NCI-H1417 treated with DMSO at 0.1 percent for 48 hours (cell line): ENCODE results near the gene KIF6.
"Not testable (repeated sequence)": the region's sequence is repeated elsewhere in the genome, so short reads cannot be mapped to it uniquely, and the experiment has no call there.

ENCODE experiments used
- DNase-seq: peaks from one replicate; lab custom pipeline; 2025; lab: John Stamatoyannopoulos, UW

Gene KIF6

DNA sequence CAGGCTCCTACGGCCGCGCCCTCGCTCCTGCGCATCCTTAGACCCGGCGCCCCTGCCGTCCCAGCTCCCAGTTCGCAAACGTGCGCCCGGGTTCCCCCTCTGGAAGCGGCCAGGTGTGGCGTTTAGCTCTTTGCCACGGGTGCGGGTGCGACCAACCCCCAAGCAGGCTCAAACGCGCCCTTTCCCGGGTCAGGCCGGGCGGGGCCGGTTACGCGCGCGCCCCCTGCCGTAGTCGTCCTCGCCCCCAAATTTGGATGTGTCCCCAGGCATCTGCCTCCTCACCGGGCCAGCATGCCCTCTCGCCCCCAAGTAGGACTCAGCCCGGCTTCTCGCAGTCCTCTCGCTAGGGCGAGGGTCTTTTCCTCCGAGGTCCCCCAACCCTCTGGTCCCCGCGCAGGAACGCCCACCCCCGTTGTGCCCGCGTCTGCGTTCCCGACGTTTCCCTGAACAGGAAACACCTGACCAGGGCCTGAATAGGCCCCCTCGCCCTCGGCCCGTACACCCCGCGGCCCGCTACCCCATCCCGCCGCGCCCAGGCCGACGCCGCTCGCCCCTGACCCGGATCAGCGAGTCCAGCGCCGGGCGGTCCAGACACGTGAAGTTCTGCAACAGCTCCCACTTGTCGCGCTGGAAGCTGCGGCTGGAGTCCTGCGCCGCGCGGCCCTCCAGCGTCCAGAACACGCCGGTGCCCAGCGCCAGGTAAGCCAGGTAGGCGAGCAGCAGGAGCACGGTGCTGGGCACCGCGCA lies 411.5 kb downstream of the KIF6 start:
- no peak for DNase-seq

DNA sequence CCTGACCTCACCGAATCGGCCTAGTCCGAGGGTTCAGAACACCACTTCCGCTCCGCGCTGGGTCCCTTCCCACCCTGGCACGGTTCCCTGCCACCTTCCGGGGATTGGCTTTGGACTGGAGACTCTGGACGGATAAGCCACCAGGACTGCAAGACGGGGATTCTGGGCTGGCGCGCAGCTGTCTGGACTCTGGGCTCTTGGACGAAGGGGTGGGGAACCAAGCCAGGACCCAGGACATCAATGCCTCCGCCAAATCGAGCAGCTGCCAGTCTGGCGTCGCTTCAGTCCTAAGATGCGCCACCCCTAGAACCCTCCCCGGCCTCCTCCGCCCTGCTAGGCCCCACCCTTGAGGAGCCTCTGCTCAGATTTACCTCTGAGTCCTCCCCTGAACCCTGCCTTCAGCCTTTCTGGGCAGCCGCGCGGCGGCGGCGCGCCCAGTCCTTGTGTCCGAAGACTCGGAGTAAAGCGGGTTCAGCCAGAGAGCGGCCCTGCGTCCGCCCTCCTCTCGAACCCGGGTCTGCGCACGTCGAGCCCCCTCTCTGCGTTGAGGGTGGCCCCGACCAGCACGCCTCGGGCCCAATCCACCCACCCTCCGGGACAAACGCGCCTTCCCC lies 412.2 kb downstream of the KIF6 start:
- DNase-seq, result no peak

DNA sequence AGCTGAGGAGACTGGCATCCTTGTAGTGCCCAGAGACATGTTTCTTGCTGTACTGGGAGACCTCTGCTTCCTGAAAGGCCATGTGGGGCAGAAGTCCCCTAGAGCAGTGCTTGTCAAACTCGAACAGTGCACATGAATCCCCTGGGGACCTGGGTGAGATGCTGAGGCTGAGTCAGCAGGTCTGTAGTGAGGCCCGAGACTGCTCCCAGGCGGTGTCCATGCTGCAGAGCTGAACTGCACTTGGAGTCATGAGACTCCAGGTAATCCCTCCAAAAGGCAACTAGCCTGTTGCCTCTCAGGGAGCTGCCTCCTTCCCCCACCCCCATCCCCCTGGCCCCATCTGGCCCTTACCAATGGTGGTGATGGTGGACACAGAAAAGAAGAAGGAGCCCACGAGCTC lies 414.7 kb downstream of the KIF6 start:
- no peak for DNase-seq

DNA sequence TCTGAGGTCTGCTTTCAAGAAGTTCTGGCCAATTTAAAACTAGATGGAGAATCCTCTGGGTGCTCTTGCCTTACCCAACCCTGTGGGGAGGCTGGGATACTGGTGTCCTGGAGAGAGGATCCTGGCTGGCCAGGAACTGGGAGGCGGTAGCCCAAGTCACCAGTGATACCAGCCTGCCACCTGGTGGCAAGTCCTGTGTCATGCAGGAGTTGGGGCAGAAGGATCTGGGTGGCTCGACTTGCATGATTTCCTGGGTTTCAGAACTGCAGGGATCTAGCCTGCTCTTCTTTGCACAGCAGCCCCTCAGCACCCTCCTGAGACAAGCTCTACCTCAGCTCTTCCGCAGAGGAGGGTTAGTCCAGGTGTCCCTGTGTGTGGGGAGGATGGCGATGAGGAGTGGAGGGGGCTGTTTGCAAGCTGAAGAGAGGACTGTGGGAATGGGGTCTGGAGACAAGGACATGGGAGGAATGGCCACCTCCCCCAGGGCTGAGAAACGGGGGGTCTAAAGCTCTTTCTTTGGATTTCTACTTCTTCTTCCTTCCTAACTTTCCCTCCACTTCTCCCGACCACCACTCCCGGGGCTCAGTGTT lies 415.2 kb downstream of the KIF6 start:
- no peak for DNase-seq

DNA sequence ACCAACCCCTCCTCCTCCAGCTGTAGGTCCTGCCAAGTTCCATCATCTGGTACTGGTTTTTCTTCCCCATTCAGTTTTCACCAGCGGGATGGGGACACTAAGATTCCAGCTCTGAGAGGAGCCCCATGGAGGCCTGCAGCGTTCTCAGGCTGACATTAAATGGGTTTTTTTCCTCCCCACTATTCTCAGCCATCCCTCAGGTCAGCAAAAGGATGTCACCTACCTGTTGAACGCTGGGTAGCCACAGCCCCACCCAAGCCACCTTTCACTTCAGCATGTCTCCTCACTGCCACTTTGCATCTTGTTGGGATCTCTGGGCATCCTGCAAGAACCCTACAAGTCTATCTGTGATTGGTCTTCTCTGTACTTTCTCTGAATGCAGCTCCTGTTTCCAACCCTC lies 417.7 kb downstream of the KIF6 start:
- no peak for DNase-seq

DNA sequence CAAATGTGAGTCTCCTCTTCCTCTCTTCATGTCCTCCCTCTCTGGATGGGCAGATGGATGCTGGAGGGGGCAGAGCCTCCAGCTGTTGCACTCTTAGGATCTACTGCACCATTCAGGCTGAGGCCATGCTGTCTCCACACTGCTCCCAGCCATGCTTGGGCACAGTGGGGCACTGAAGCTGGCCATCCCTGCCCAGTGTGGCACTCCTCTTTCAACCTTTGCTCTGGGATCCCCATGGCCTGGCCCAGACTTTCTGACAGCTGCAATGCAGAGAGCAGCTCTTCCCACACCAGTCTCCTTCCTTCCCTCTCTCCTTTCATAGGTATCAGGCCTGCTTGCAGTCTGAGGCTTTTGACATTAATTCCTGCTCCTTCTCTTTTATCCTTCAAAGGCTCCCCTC lies 420.3 kb downstream of the KIF6 start:
- DNase-seq, result no peak

DNA sequence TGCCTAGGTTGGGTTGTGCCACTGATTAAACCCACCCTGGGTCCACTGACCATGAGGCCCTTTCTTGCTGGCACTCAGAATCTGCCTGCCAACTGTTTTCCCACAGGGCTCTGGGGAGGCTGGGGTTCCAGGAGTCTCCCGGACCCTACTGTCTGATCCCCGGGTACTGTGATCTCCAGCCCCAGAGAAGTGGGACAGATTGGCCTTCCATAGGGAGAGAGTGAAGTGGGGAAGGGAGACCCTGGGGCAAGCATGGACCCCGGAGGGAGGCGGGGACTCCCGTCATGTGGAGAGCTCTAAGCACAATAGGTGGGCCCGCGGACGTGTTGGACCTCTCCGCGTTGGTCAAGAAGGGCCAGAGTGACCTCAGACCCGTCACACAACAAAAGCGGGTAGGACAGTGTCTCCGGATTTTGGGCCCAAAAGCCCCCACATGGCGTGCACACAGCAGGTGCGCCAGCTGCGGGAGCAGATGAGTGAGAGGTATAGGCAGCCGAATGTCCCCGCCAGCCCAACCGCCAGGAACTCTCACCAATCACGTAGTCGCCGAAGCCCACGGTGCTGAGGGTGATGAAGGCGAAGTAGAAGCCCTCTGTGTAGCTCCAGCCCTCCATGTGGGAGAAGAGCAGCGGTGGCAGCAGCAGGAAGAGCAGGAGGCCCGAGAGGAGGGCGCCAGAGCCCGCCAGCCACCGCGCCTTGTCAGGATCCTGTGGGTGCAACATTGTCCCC lies 421.6 kb downstream of the KIF6 start:
- no peak for DNase-seq

DNA sequence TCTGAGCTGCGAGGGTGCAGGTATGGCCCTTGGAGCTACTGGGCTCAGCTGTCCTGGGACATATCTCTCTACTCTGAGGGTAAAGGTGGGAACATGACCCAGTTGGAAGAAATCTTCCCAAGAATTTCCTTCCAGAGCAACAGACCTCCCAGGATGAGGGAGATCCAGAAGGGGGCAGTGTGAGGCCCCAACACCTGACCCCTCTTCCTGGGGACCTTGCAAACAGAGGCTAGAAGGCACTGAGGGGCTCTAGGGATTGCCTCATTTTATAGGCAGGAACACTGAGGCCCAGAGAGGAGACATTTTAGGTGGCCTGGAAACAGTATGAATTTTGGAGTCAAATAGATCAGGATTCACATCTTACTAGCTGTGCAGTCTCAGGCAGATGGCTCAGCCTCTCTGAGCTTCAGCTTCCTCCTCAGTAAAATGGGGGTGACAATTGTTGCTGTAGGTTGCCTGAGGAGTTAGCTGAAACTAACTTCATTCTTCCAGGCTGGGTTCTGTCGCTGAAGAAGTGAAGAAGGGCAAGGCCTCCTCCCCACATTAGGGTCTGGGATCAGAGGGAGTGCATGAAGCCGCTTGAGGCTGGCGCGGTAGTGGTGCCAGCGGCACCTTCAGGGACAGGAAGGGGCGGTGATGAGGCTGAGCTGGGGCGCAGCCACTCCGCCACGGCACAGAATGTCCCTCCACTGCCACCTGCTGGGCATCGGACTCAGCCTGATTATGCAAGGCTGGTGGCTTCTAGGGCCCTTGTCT lies 422.4 kb downstream of the KIF6 start:
- DNase-seq, result no peak

DNA sequence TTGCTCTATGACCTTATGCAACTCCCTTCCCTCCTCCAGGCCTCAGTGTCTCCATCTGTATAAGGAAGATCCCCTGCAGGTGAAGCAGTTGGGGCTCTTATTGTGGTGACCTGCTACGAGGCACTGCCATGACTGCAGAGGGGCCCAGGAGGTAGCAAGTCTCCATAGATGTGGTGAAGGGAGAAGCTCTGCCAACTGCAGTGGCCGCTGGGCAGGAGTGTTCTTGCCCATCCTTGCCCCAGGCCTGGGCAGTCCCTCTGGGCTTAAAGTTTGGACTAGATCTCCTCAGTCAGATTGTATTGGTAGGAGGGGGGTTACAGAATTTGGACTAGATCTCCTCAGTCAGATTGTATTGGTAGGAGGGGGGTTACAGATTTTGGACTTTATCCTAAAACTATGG lies 423.2 kb downstream of the KIF6 start:
- no peak for DNase-seq

DNA sequence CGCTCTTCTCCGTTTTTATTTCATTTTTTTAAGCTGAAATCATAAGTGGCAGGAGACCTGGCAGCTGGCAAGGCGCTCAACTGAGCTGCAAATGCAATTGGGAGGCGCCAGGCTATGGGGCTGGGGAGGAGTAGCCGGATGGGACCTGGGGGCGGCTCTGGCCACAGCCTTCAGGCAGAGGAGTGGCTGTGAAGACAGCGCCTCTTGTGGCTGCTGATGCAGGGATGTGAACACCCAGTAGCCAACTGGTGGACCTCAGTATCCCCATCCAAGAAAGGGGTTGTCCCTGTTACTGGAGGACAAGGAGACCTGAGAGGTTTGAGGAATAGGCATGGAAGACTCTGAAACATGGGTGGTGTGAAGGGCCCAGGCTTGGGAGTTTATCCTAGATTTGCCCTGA lies 423.6 kb downstream of the KIF6 start:
- DNase-seq, result no peak

DNA sequence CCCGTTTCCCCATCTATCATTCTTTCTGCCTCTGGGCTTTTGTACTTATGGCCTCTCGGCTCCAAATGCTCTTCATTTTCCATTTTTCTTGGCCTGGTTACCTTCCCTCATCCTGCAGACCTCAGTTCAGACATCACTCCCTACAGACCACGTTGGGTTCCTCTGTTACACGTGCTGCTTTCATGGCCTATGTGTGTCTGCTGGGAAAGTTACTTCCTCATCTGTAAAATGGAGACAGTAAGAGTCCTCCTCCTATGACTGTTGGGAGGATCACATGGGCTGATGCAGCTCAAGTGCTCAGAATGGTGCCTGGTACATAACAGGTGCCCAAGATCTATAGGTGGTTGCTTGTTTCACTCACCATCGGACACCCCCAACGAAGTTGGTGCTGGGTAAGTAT lies 424.5 kb downstream of the KIF6 start:
- no peak for DNase-seq

DNA sequence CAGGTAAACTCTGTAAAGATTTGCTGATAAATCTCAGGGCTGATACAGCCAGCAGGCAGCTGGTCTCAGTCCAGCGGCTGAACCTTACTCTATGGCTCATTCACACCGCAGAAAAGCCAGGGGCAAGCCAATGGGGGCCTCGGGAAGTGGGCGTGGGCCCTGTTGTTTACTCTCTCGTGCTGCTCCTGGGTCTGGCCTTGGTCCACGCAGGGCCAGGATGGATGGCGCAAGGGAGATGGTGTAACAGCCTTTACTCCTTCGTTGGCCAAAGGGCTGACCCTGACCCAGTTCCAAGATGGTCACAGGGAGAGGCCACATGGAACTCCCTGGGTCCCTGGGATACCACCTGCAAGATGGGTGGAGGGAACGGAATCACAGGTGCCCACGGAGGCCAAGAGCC lies 427.1 kb downstream of the KIF6 start:
- no peak for DNase-seq

DNA sequence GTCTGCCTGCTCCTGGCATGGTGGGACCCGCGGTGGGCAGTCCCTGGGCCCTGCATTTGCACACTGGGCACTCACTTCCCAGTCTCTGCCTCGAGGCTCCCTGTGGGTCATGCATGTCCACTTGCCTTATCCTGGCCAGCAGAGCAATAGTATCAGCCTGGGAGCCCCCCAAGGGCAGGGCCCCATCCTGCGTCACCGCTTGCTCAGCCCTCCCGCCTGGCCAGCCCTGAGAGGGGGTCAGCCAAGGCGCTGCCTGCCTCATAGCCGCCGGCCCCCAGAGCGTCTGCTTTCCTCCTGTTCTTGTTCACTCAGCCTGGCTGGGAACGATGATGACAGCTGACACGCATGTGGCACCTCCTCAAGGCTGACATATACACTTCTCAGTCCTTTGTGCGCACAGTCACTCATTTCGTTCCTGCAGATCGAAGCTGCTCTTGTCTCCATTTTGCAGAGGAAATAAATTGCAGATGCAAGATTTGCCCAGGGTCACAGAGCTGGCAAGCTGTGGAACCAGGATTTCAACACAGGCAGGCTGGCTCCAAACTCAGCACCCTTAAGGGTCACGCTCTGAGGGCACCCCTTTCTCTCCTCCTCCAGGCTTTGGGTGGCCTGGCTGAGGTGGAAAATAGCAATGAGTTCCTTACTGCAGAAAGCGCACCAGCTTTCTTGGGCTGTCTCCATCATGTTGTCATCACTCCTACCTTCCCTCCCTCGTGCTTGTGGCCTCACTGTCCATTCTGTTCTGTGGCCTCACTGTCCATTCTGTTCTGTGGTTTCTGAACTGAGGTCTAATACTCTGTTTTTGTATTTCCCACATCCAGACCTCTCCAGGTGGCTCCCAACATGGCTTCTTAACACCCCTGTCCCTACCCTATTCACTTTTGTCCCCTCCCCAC lies 428.2 kb downstream of the KIF6 start:
- DNase-seq, result no peak

DNA sequence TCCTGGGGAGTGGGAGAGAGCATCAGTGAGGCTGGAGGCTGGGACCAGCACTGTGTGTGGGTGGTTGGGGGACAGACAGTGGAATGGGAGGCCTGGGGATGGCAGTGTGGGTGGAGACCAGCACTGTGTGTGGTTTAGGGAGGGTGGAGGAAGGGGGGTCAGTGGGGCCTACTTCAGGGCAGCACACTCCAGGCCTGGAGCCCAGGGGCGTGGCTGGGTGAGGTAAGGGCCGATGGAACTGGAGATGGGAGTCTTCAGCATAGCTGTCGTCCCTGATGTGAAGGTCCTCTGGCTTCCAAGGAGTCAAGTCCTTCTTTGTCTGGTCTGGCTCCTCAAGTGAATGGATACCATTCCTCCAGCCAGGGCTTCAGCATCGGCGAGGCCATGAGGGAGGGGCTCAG lies 429.6 kb downstream of the KIF6 start:
- DNase-seq, result no peak

DNA sequence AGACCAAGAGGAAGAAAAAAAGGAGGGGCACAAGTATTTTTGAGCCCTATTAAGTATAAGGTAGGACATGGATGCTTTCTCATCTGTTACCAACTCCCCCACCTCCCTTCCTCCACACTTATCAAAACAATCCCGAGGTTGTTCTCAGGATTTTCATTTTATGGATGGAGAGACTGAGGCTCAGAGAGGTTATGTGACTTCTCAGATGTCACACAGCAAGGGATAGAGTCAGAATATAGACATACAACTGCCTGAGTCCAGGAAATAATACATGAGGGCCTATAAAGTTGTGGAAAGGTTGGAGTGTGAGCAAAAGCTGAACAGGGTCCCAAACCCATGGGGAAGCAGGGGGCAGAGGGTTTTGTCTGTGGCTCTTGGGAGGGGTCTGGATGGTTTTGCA lies 430.3 kb downstream of the KIF6 start:
- no peak for DNase-seq

DNA sequence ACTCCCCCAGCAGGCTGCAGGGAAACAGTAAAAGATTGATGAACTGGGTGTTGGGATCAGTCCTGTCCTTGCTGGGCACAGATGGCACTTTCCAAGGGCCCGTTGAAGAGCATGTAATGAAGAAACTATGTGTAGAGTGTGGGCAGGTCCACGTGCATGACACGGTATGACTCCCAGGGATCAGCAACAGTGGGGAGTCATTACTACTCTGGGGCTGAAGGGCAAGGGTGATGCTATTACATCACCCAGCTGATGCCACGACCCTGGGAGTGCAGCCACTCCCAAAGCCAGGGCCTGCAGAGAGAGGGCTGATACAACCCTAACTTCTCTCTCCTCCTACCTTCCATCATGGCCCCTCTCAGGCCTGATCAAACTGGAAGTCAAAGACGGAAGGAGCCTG lies 431.1 kb downstream of the KIF6 start:
- DNase-seq, result no peak

DNA sequence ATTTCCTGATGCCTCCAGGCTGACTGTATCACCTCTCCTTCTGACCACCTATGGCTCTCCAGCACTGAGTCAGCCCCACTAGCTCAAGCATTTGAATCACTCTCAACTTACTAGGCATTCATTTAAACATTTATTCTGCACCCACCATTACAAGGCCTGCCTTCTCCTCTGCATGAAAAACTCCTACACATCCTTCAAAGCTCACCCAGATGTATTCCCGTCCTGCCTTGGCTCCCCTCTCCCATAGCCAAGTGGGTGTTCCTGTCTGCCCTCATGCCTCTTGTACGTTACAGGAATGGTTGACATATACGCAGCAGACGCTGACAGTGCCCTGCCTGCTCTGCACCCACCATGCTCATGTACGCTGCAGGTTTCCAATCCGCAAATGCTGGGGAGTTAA lies 432.6 kb downstream of the KIF6 start:
- no peak for DNase-seq

DNA sequence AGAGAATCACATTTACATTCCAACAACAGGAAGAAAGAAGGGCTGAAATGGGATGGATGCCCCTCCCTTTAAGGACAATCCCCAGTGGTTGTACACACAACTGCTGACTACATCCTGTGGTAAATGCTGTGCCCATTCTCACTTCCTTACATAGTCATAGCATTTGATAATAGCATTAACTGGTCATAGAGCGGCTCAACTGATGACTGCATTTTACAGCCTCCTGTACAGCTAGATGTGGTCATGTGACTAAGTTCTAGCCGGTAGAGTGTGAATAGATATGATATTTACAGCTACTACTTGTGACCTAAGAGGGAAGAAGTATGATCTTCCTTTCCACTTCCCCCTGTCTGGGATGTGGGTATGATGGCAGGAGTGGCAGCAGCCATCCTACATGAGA lies 435.7 kb downstream of the KIF6 start:
- DNase-seq, result no peak

DNA sequence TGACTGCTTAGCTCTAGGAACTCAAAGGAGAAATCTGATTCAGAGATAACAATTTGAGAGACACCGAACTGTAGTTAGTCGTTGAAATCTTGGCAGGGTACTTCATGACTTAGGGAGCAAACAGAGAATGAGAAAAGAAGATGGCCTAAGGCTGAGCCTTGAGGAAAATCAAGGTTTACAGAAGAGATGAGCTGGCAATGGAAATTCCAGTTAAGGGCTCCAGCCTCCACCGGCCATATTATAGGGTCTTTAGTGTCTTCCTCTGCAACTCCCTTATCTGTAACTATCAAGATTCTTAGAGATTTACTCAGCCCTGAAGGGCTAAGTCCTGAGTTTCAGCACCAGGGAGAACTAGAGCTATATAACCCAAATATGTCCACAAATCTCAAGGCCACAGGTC lies 437.6 kb downstream of the KIF6 start:
- DNase-seq, result no peak

DNA sequence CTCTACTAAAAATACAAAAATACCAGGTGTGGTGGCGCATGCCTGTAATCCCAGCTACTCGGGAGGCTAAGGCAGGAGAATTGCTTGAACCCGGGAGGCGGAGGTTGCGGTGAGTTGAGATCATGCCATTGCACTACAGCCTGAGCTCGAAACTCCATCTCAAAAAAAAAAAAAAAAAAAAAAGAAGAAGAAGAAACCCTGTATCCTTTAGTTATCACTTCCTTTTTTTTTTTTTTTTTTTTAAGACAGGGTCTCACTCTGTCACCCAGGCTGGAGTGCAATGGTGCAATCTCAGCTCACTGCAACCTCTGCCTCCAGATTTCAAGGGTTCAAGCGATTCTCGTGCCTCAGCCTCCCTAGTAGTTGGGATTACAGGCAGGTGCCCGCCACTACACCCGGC lies 438.6 kb downstream of the KIF6 start:
- not testable (repeated sequence) for DNase-seq

DNA sequence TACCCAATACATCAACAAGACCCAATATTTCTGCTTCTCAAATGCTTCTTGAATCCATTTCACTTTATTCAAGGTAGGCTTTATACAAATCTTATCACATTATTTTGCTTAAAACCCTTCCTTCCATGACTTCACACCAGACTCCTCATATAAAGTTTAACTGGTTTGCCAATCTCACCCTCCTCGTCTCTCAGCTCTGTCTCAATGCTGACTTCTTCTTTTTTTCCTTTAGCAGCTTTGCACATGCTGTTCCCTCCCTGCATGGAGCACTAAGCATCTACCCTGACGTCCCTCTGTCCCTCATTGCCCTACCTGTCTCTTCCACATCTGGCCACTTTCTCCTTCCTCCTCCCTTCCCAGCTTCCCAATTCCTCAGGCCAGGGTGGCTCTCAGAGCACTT lies 442.4 kb downstream of the KIF6 start:
- no peak for DNase-seq
